ENCODE data around the gene TMEM165. TPM values are rescaled to one million over a fixed set of nuclear protein-coding genes. Genes with fewer than 3 reads are reported as not detected.

TMEM165 gene
- total RNA-seq, 2 experiments from 2014 or later = 44.8 to 46.0 TPM

DNA sequence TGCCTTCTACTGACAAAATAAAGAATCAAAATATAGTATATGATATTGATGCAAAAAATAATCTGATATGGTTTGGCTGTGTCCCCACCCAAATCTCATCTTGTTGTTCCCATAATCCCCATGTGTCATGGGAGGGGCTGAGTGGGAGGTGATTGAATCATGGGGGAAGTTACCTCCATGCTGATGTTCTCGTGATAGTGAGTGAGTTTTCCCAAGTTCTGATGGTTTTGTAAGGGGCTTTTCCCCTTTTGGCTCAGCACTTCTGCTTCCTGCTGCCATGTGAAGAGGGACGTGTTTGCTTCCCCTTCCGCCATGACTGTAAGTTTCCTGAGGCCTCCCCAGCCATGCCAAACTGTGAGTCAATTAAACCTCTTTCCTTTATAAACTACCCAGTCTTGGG lies 70.2 kb downstream of the TMEM165 start:
- Mint-ChIP-seq H3K9me3 (peaks cover 2% of the 10 kb centered on the region), H3K27ac (no peak overlapping the region), H3K4me3 (no peak overlapping the region), H3K36me3 (ENCODE audit: low read depth) (peaks cover 32% of the 10 kb centered on the region), H3K27me3 (no peaks in the 10 kb centered on the region), H3K4me1 (ENCODE audit: low read depth) (no peaks in the 10 kb centered on the region)
- CTCF ChIA-PET = no interaction called here
- DNase-seq (no peak), ATAC-seq (ENCODE audit: poor library complexity) (no peak)
- no peak overlapping the region for H3K27ac ChIP-seq (ENCODE audit: low read depth in 1 of 2, low read length in 2 of 2)
- TF ChIP-seq, protein P1, sequence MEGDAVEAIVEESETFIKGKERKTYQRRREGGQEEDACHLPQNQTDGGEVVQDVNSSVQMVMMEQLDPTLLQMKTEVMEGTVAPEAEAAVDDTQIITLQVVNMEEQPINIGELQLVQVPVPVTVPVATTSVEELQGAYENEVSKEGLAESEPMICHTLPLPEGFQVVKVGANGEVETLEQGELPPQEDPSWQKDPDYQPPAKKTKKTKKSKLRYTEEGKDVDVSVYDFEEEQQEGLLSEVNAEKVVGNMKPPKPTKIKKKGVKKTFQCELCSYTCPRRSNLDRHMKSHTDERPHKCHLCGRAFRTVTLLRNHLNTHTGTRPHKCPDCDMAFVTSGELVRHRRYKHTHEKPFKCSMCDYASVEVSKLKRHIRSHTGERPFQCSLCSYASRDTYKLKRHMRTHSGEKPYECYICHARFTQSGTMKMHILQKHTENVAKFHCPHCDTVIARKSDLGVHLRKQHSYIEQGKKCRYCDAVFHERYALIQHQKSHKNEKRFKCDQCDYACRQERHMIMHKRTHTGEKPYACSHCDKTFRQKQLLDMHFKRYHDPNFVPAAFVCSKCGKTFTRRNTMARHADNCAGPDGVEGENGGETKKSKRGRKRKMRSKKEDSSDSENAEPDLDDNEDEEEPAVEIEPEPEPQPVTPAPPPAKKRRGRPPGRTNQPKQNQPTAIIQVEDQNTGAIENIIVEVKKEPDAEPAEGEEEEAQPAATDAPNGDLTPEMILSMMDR (IDR thresholded peaks at IDR 0.05) = no peak
- no peak overlapping the region for H3K4me3 ChIP-seq (ENCODE audit: low read length)
- no peaks in the 10 kb centered on the region for H3K27me3 ChIP-seq (ENCODE audit: control insufficient read depth in 1 of 2, insufficient read depth in 2 of 2, low read length in 2 of 2)
- H3K9me3 ChIP-seq (ENCODE audit: control insufficient read depth in 1 of 2, insufficient read depth in 1 of 2, low read length in 2 of 2) = no peaks in the 10 kb centered on the region
- no peaks in the 10 kb centered on the region for H3K4me1 ChIP-seq (ENCODE audit: insufficient read depth, low read length)
- intact Hi-C loops (cut with DNase I, micrococcal nuclease) = no loop called here
- POLR2A ChIA-PET = no interaction called here
- H3K36me3 ChIP-seq (ENCODE audit: insufficient read depth, low read length) = peaks cover 8% of the 10 kb centered on the region

DNA sequence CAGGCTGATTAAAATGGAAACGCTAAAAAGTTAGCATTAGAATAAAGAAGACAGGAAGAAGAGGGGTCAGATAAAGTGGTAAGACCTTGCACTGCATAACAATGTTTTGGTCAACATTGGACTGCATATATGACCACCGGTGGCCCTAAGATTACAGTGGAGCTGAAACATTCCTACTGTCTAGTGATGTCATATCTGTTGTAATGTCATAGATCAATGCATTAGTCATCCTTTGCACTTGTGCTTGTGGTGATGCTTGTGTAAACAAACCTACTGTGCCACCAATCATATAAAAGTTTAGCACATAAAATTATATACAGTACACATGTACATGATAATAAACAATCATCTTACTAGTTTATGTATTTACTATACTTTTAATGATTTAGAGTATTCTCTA lies 73.0 kb downstream of the TMEM165 start:
- no peak overlapping the region for H3K27ac Mint-ChIP-seq

DNA sequence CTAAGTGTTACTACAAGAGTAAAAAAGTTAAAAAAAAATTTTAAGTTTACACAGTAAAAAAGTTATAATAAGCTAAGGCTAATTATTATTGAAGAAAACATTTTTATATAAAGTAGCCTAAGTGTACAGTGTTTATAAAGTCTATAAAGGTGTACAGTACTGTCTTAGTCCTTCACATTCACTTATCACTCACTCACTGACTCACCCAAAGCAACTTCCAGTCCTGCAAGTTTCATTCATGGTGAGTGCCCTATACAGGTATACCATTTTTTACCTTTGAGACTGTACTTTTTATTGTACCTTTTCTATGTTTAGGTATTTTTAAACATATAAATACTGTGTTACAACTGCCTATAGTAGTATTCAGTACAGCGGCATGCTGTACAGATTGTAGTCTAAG lies 74.2 kb downstream of the TMEM165 start:
- Mint-ChIP-seq H3K27ac (no peak overlapping the region), H3K36me3 (ENCODE audit: low read depth) (peaks cover 45% of the 10 kb centered on the region), H3K4me1 (ENCODE audit: low read depth) (no peaks in the 10 kb centered on the region), H3K4me3 (no peak overlapping the region), H3K9me3 (peaks cover 2% of the 10 kb centered on the region), H3K27me3 (no peaks in the 10 kb centered on the region)
- ChIA-PET CTCF (interaction anchor here (1.3 kb wide), 1 partner anchor 22 kb away, joined by 3 read pairs; no protein-coding TSS in a partner anchor), POLR2A (interaction anchor here (0.7 to 1.1 kb wide), 2 partner anchors 34 to 39 kb away, joined by 3 to 4 read pairs; no protein-coding TSS in a partner anchor)
- Histone ChIP-seq H3K4me1 (ENCODE audit: insufficient read depth, low read length) (no peaks in the 10 kb centered on the region), H3K4me3 (ENCODE audit: low read length) (no peak overlapping the region), H3K9me3 (ENCODE audit: control insufficient read depth in 1 of 2, insufficient read depth in 1 of 2, low read length in 2 of 2) (no peaks in the 10 kb centered on the region), H3K27ac (ENCODE audit: low read depth in 1 of 2, low read length in 2 of 2) (no peak overlapping the region), H3K27me3 (ENCODE audit: control insufficient read depth in 1 of 2, insufficient read depth in 2 of 2, low read length in 2 of 2) (no peaks in the 10 kb centered on the region), H3K36me3 (ENCODE audit: insufficient read depth, low read length) (peaks cover 15% of the 10 kb centered on the region)
- intact Hi-C loops (cut with DNase I, micrococcal nuclease) = no loop called here
- no peak for DNase-seq
- TF ChIP-seq, protein P1 (IDR thresholded peaks at IDR 0.05) = no peak
- no peak for ATAC-seq (ENCODE audit: poor library complexity)

More for the DNA sequence above, 73.0 kb downstream of the TMEM165 start:
- intact Hi-C loops (cut with DNase I, micrococcal nuclease) = no loop called here
- TF ChIP-seq, protein P1 (IDR thresholded peaks at IDR 0.05) = no peak
- no peaks in the 10 kb centered on the region for H3K4me1 Mint-ChIP-seq (ENCODE audit: low read depth)
- peaks cover 8% of the 10 kb centered on the region for H3K36me3 ChIP-seq (ENCODE audit: insufficient read depth, low read length)
- H3K27me3 Mint-ChIP-seq = no peaks in the 10 kb centered on the region
- peaks cover 2% of the 10 kb centered on the region for H3K9me3 Mint-ChIP-seq
- no peaks in the 10 kb centered on the region for H3K4me1 ChIP-seq (ENCODE audit: insufficient read depth, low read length)
- no peak overlapping the region for H3K4me3 Mint-ChIP-seq
- no peak overlapping the region for H3K4me3 ChIP-seq (ENCODE audit: low read length)
- ATAC-seq (ENCODE audit: poor library complexity) (no peak), DNase-seq (no peak)
- peaks cover 35% of the 10 kb centered on the region for H3K36me3 Mint-ChIP-seq (ENCODE audit: low read depth)
- no peaks in the 10 kb centered on the region for H3K9me3 ChIP-seq (ENCODE audit: control insufficient read depth in 1 of 2, insufficient read depth in 1 of 2, low read length in 2 of 2)
- POLR2A ChIA-PET = no interaction called here
- no peak overlapping the region for H3K27ac ChIP-seq (ENCODE audit: low read depth in 1 of 2, low read length in 2 of 2)
- H3K27me3 ChIP-seq (ENCODE audit: control insufficient read depth in 1 of 2, insufficient read depth in 2 of 2, low read length in 2 of 2) = no peaks in the 10 kb centered on the region
- CTCF ChIA-PET = no interaction called here

Other genes starting within 250 kb of the TMEM165 start
- 1 to 10 TPM; 2.1 to 2.2 TPM for gene SRD5A3, start 49.7 kb upstream of the TMEM165 start, total RNA-seq
- 1 to 10 TPM; 4.9 to 5.6 TPM for gene CLOCK, start 151.0 kb downstream of the TMEM165 start, total RNA-seq
- not detected for gene PDCL2, start 196.3 kb downstream of the TMEM165 start, total RNA-seq
- gene NMU, start 240.3 kb downstream of the TMEM165 start, total RNA-seq = not detected

All from CD4-positive, alpha-beta T cell (primary cell).